TTC549 (cell line): Measurements from ENCODE around the gene LRG1.

Experiments
- FAIRE-seq: peaks from 2 replicates; lab custom pipeline; 2012; peaks lifted over from hg19 to GRCh38; lab: Jason Lieb, UNC

The LRG1 gene

GRCh38 chr19:4539693-4540581 lies at the start of gene LRG1:
Gene LRG1, minus strand, starts transcription at chr19:4540036. Its CDS starts 23 bp downstream, at chr19:4540013.
- no peak for FAIRE-seq

GRCh38 chr19:4588291-4588761 lies 48.5 kb upstream of the LRG1 start:
- peak; percentile 65 for FAIRE-seq

GRCh38 chr19:4587527-4587926 lies 47.7 kb upstream of the LRG1 start:
- no peak for FAIRE-seq

GRCh38 chr19:4586691-4587090 lies 46.9 kb upstream of the LRG1 start:
- FAIRE-seq, result no peak

DNA sequence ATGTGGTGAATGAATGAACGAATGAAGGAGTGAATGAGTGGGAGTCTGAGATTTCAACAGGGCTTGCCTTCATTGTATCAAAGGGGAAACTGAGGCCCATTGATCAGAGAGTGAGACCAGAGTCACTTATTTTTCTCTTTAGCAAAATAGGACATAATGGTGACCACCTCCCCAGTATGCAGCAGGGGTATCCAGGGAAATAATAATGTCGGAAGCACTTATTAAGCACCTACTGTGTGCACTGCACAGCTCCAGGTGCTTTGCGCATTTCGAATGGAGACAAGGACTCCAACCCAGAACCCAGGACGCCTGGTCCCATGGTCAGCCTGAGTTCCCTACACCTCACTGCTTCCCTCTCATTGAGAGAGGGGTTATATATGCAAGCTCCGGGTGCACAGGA lies 46.4 kb upstream of the LRG1 start:
- no peak for FAIRE-seq

DNA sequence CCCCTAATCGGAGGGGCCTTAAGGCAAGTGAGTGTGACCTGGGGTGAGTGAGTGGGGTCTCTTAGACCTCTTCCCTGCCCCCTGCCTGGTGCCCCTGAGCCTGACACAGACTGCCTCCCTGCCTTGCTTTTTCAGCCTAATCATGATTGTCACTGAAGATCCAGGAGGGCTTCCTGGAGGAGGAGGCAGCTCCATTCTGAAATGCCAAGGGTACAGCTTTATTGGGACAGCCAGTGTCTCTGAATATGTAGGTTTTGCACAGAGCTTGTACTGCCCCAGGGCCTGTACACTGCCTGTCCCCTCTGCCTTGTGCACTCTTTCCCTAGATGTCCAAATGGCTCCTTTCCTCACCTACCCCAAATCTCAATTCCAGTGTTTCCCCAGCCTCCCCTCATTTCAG lies 45.7 kb upstream of the LRG1 start:
- FAIRE-seq, result no peak

GRCh38 chr19:4584670-4585460 lies 45.0 kb upstream of the LRG1 start:
- FAIRE-seq, result no peak

GRCh38 chr19:4583961-4584669 lies 44.3 kb upstream of the LRG1 start:
- FAIRE-seq, result no peak

DNA sequence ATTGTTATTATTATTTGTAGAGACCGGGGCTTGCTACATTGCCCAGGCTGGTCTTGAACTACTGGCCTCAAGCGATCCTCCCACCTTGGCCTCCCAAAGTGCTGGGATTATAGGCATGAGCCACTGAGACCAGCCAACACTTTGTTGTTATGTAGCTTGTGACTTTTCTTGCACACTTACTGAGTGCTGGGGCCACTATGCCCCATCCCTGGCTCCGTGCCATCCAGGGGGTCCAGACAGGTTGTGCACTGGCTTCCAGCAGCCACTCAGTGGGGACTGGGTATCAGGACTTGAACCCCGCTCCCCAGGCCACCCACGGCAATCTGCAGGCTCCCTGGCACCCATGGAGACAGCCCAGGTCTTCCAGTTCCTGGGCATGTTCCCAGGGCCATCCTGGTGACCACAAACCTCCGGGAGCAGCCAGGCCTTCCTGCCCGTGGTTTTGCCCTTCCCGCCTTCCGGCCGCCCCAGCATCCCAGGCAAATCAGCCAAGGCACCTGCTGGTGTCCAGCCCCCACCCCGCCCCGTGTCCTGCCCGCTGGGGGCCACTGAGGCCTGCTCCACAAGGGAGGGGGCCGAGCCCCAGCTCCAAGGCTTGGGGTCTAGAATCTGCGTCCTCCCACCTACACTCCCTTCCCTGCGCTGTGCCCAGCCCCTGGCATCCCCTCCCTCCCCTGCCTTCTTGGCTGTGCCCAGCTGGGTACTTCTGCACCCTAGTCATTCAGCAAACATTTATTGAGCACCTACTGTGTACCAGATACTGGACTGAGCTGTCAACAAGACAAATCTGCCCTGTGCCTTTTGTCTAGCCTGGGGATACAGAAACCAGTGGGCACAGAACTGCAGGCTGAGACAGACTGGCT lies 43.4 kb upstream of the LRG1 start:
- no peak for FAIRE-seq

DNA sequence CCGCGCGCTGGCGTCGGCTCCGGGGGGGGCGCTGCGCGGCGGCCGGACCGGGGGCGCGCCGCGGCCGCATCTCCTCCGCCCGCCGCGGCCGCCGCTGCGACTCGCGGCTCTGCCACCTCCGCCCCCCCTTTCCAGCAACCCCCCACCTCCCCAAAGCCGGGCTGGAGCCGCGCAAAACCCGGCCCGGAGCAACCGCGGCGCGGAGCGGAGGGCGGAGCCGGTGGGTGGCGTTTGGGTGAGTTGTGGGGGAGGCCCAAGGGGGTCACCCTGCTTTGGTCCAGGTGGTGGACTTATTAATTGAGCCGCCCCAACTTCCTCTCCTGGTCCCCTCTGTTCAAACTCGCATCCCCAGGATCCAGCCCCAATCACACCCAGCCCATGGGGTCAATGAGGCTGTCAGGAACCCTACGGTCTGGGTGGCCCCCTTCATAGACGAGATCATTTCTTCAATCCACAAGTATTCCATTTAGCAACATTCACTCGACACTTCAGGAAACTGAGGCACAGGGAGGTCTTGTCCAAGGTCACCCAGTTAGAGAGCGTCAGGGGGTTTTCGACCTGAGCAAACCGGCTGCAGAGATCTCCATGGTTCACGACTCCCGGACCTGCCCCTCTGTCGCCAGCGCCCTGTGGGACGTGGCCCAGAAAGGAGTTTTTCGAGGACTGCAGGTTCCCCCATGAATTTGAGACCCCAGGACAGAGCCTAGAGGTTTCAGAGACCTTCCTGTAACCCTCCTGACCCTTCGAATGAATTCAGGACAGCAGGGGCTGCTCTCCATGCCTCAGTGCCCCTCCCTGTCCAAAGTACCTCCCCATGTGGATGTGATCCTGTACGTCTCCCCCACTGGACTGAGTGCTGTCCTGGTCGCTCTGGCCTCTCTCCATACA lies 42.1 kb upstream of the LRG1 start:
- no peak for FAIRE-seq

GRCh38 chr19:4580961-4581665 lies 41.3 kb upstream of the LRG1 start:
- no peak for FAIRE-seq

GRCh38 chr19:4580021-4580901 lies 40.4 kb upstream of the LRG1 start:
- no peak for FAIRE-seq

- FAIRE-seq, result no peak
Observed at GRCh38 chr19:4579389-4579788, 39.6 kb upstream of the LRG1 start.

DNA sequence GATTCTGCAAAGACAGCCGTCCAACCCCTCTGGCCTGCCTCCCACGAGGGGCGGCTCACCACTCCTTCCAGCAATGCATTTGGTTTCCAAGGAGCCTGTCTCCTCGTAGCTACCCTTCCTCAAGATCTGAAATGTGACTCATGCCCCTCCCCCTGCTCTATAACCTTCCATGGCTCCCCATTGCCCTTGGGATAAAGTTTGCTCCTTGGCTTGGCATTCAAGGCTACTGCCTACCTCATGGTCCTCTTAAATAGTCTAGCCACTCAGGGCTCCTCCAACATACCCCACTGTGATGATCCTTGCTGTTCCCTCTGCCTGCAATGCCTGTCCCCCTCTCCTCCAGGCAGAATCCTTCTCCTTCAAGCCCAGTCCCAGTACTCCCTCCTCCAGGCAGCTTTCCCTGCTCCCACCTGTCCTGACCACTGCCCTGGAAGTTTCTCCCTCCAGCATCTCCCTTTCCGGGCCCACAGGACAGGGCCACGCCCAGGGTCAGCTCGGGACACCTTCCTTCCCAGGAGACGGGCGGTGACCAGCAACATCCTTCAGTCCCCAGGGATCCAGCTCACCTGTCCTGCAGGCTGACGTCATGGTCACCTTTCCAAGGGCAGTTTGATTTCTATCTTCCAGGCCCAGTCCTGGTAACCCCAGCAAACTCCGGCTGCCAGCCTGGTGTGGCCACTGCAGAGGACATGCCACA lies 38.9 kb upstream of the LRG1 start:
- no peak for FAIRE-seq

- no peak for FAIRE-seq
Observed at GRCh38 chr19:4577020-4577782, 37.4 kb upstream of the LRG1 start.

GRCh38 chr19:4576016-4576933 lies 36.4 kb upstream of the LRG1 start:
- FAIRE-seq, result no peak
